ENCODE measurements around the gene ANKRD33.

The ANKRD33 gene

GRCh38 chr12:51915003-51915625 lies 27.2 kb downstream of the ANKRD33 start:
- Histone ChIP-seq H3K36me3 (no peaks in the 10 kb centered on the region), H3K4me1 (ENCODE audit: control insufficient read depth in 1 of 2, insufficient read depth in 1 of 2, low read depth in 1 of 2, low read length in 1 of 2) (no peaks in the 10 kb centered on the region), H3K27ac (no peak overlapping the region), H3K4me3 (ENCODE audit: low read depth in 1 of 2, low read length in 1 of 2) (no peak overlapping the region), H3K9me3 (no peaks in the 10 kb centered on the region), H3K27me3 (peaks cover 15% of the 10 kb centered on the region)
- TF ChIP-seq CTCF (IDR thresholded peaks at IDR 0.05) = no peak

- TF ChIP-seq CTCF (IDR thresholded peaks at IDR 0.05) = no peak
- no peak overlapping the region for H3K27ac ChIP-seq
- H3K27me3 ChIP-seq = peaks cover 6% of the 10 kb centered on the region
- no peaks in the 10 kb centered on the region for H3K36me3 ChIP-seq
- no peaks in the 10 kb centered on the region for H3K9me3 ChIP-seq
- no peaks in the 10 kb centered on the region for H3K4me1 ChIP-seq (ENCODE audit: control insufficient read depth in 1 of 2, insufficient read depth in 1 of 2, low read depth in 1 of 2, low read length in 1 of 2)
- no peak overlapping the region for H3K4me3 ChIP-seq (ENCODE audit: low read depth in 1 of 2, low read length in 1 of 2)
Observed at GRCh38 chr12:51915951-51916350, 28.0 kb downstream of the ANKRD33 start.

- no peak overlapping the region for H3K27ac ChIP-seq
- TF ChIP-seq CTCF (IDR thresholded peaks at IDR 0.05) = no peak
- H3K4me1 ChIP-seq (ENCODE audit: control insufficient read depth in 1 of 2, insufficient read depth in 1 of 2, low read depth in 1 of 2, low read length in 1 of 2) = no peaks in the 10 kb centered on the region
- H3K9me3 ChIP-seq = no peaks in the 10 kb centered on the region
- H3K4me3 ChIP-seq (ENCODE audit: low read depth in 1 of 2, low read length in 1 of 2) = no peak overlapping the region
- H3K36me3 ChIP-seq = no peaks in the 10 kb centered on the region
- H3K27me3 ChIP-seq = no peaks in the 10 kb centered on the region
Observed at GRCh38 chr12:51917041-51917590, 29.2 kb downstream of the ANKRD33 start.

- H3K4me1 ChIP-seq (ENCODE audit: control insufficient read depth in 1 of 2, insufficient read depth in 1 of 2, low read depth in 1 of 2, low read length in 1 of 2) = peaks cover 3 to 4% of the 10 kb centered on the region in 2 experiments
- no peak for TF ChIP-seq CTCF (IDR thresholded peaks at IDR 0.05)
- no peak overlapping the region for H3K4me3 ChIP-seq (ENCODE audit: low read depth in 1 of 2, low read length in 1 of 2)
- H3K36me3 ChIP-seq = no peaks in the 10 kb centered on the region
- H3K9me3 ChIP-seq = no peaks in the 10 kb centered on the region
- H3K27me3 ChIP-seq = no peaks in the 10 kb centered on the region
- H3K27ac ChIP-seq = no peak overlapping the region
Observed at GRCh38 chr12:51917746-51918453, 30.0 kb downstream of the ANKRD33 start.

GRCh38 chr12:51920046-51920445 lies 32.1 kb downstream of the ANKRD33 start:
- no peaks in the 10 kb centered on the region for H3K9me3 ChIP-seq
- TF ChIP-seq CTCF (IDR thresholded peaks at IDR 0.05) = no peak
- H3K27ac ChIP-seq = no peak overlapping the region
- peaks cover 11 to 13% of the 10 kb centered on the region in 2 experiments for H3K4me1 ChIP-seq (ENCODE audit: control insufficient read depth in 1 of 2, insufficient read depth in 1 of 2, low read depth in 1 of 2, low read length in 1 of 2)
- no peaks in the 10 kb centered on the region for H3K36me3 ChIP-seq
- H3K4me3 ChIP-seq (ENCODE audit: low read depth in 1 of 2, low read length in 1 of 2) = no peak overlapping the region
- H3K27me3 ChIP-seq = peaks cover 6% of the 10 kb centered on the region

Measured in neutrophil (primary cell).